H1 (cell line): ENCODE results near the gene MAGEB4. TPM values are rescaled to one million over a fixed set of nuclear protein-coding genes. Genes with fewer than 3 reads are reported as not detected.

Source experiments
- CBX5 ChIP-seq: fragments of 300-800, 300-1000 bp; sonication (generic); IDR thresholded peaks from 2 replicates; pipeline ENCODE4 v1.7.1; 2016; ENCODE audit warnings: antibody characterized with exemption, low read length, low read depth
- CHD7 ChIP-seq: fragments of 300-600 bp; sonication (generic); IDR thresholded peaks from 2 replicates; pipeline ENCODE4 v1.7.1; 2012; ENCODE audit warnings: low read length, moderate library complexity, mild to moderate bottlenecking, inconsistent platforms; ENCODE audit not compliant: insufficient replicate concordance
- GABPA ChIP-seq: IDR thresholded peaks from 2 replicates; pipeline ENCODE4 v1.6.1; 2011; ENCODE audit warnings: mild to moderate bottlenecking, low read length, moderate library complexity, borderline replicate concordance; ENCODE audit not compliant: insufficient read depth
- HDAC2 ChIP-seq, 2 experiments: fragments of 300-600 bp in 1 of 2; sonication (generic) in 1 of 2; IDR thresholded peaks; 2 replicates each; pipeline ENCODE4 v1.6.1; 2011 to 2012; ENCODE audit warnings: low read depth in 2 of 2, low read length in 2 of 2, mild to moderate bottlenecking in 2 of 2, moderate library complexity in 2 of 2, borderline replicate concordance in 1 of 2, inconsistent platforms in 1 of 2
- HDAC6 ChIP-seq: IDR thresholded peaks from one replicate; pipeline ENCODE4 v1.7.1; 2012; ENCODE audit warnings: low read depth, mild to moderate bottlenecking, inconsistent platforms, low read length, moderate library complexity
- JUN ChIP-seq: IDR thresholded peaks from 2 replicates; pipeline ENCODE4 v1.6.1; 2011; ENCODE audit warnings: low read depth, mild to moderate bottlenecking, improper control_type of control experiment, low read length
- KDM4A ChIP-seq: IDR thresholded peaks from one replicate; pipeline ENCODE4 v1.7.1; 2012; ENCODE audit warnings: low read depth, mild to moderate bottlenecking, moderate library complexity, low read length, inconsistent platforms; ENCODE audit not compliant: severe bottlenecking
- KDM5A ChIP-seq: fragments of 200-600 bp; IDR thresholded peaks from 2 replicates; pipeline ENCODE4 v1.7.1; 2012; ENCODE audit warnings: mild to moderate bottlenecking, low read length, inconsistent platforms, mixed read lengths
- NANOG ChIP-seq: IDR thresholded peaks from 2 replicates; pipeline ENCODE4 v1.6.1; 2011; ENCODE audit warnings: low read length, low read depth, mild to moderate bottlenecking, inconsistent platforms; ENCODE audit not compliant: insufficient read depth, poor library complexity, severe bottlenecking
- PHF8 ChIP-seq: fragments of 200-600 bp; sonication (generic); conservative IDR thresholded peaks from 2 replicates; pipeline ENCODE4 v1.7.1; 2012; ENCODE audit warnings: low read depth, mild to moderate bottlenecking, inconsistent platforms, low read length, moderate library complexity
- TCF12 ChIP-seq: IDR thresholded peaks from 2 replicates; pipeline ENCODE4 v1.6.1; 2011; ENCODE audit warnings: low read depth, mild to moderate bottlenecking, low read length
- polyA plus RNA-seq, 7 experiments: library from polyadenylated mRNA; depleted of rRNA in 3 of 7; stranded (reverse) in 5 of 7; unstranded in 2 of 7; fragments of >200 nt in 5 of 7; fragments of 200-250 nt in 2 of 7; gene quantifications; 1 replicate in 5 of 7; 2 replicates in 1 of 7; 4 replicates in 1 of 7; pipeline versions ENCODE4 v1.2.1 to v1.2.3, GENCODE V29; 2011 to 2013; ENCODE audit warnings: missing spikeins in 2 of 7, mixed read lengths in 2 of 7
- total RNA-seq: library from RNA; stranded (reverse); fragmentation: NEBNext Ultra II Directional; extraction: Animal tissue kit (Norgen Biotek cat#: 25700); gene quantifications from 2 replicates; pipeline ENCODE4 v1.2.1, GENCODE V29; 2021

Gene MAGEB4
- total and polyA plus RNA-seq, 2 of the 8 experiments (the other 6 are each of a cell fraction or from before 2014, with no cell fraction given): not detected

GRCh38 chrX:30280428-30280827 is 38.6 kb downstream of the MAGEB4 start (continued):
- TF ChIP-seq CHD7: no peak
- TF ChIP-seq KDM4A: no peak
- no peak for TF ChIP-seq GABPA
- no peak for TF ChIP-seq HDAC6
- TF ChIP-seq NANOG: no peak
- TF ChIP-seq JUN: no peak
- no peak for TF ChIP-seq KDM5A
- TF ChIP-seq PHF8: no peak
- no peak for TF ChIP-seq CBX5
- TF ChIP-seq TCF12: no peak
- no peak for TF ChIP-seq HDAC2 (IDR thresholded peaks at IDR 0.05; ENCODE audit: borderline replicate concordance in 1 of 2, low read depth in 2 of 2, low read length in 2 of 2)
